Stomach (tissue), 9 donors: ENCODE results near the gene KBTBD8. TPM values are rescaled to one million over a fixed set of nuclear protein-coding genes. Genes with fewer than 3 reads are reported as not detected.

ENCODE experiments used
- DNase-seq, 2 donors: peaks; one replicate each; pipeline versions ENCODE4 v3.0.0 to v3.0.0-alpha.2; 2013 to 2019
- H3K27ac ChIP-seq, 5 donors: fragments of 200-600 bp in 4 of 5; sonication (generic) in 4 of 5; one replicate each; pipeline ENCODE4 v1.5.1; 2013 to 2019; ENCODE audit warnings: mild to moderate bottlenecking in 1 of 5, moderate library complexity in 1 of 5
- H3K27me3 ChIP-seq, 3 donors: fragments of 200-600 bp; sonication (generic); one replicate each; pipeline ENCODE4 v1.5.1; 2017 to 2019; ENCODE audit warnings: mixed run types in 1 of 3
- H3K36me3 ChIP-seq, 4 donors: fragments of 200-600 bp; sonication (generic); 1 replicate in 3 of 4; 2 replicates in 1 of 4; pipeline ENCODE4 v1.5.1; 2016 to 2019
- H3K4me1 ChIP-seq, 4 donors: fragments of 200-600 bp; sonication (generic); one replicate each; pipeline ENCODE4 v1.5.1; 2016 to 2019
- H3K4me3 ChIP-seq, 4 donors: fragments of 200-600 bp; sonication (generic) in 3 of 4; one replicate each; pipeline ENCODE4 v1.5.1; 2016 to 2019; ENCODE audit warnings: mild to moderate bottlenecking in 1 of 4
- H3K9me3 ChIP-seq, 4 donors: fragments of 200-600 bp; sonication (generic); one replicate each; pipeline ENCODE4 v1.5.1; 2016 to 2019
- CTCF ChIP-seq, 7 experiments: fragments of 450-650 bp in 4 of 7; fragments of 200-600 bp in 3 of 7; sonication (generic) in 3 of 7; IDR thresholded peaks; one replicate each; pipeline ENCODE4 v1.5.1; 2016 to 2019; ENCODE audit warnings: antibody characterized with exemption in 7 of 7, control low read depth in 2 of 7, mild to moderate bottlenecking in 1 of 7
- EP300 ChIP-seq: sonication (generic); formaldehyde crosslinking; IDR thresholded peaks from one replicate; pipeline ENCODE4 v1.6.1; 2017; ENCODE audit warnings: antibody characterized with exemption
- POLR2A ChIP-seq, 4 donors: fragments of 450-650 bp; IDR thresholded peaks; one replicate each; pipeline ENCODE4 v1.6.1; 2016; ENCODE audit warnings: antibody characterized with exemption in 4 of 4, control low read depth in 2 of 4, mild to moderate bottlenecking in 1 of 4, moderate library complexity in 1 of 4
- POLR2AphosphoS5 ChIP-seq, 3 donors: sonication (generic); formaldehyde crosslinking; IDR thresholded peaks; one replicate each; pipeline ENCODE4 v1.6.1; 2016; ENCODE audit warnings: antibody characterized with exemption in 3 of 3
- WGBS, 5 donors: extraction: QIAGEN DNeasy Blood & Tissue Kit in 3 of 5; methylation state at CpG; one replicate each; pipeline versions ENCODE4 v1.1.5 to v1.1.7; 2013 to 2018; 5-methylcytosine and 5-hydroxymethylcytosine counted together
- intact Hi-C: fragments of 100-400 bp; cut with DNase I; formaldehyde crosslinking; loops from one replicate; pipeline ENCODE4 v1.15.1; 2023; ENCODE audit warnings: low total_unique reads
- polyA plus RNA-seq, 3 donors: library from polyadenylated mRNA; stranded (reverse); fragments of 200-250 nt; gene quantifications; one replicate each; pipeline ENCODE4 v1.2.3, GENCODE V29; 2013
- total RNA-seq, 5 donors: library from RNA; depleted of rRNA; stranded (reverse); fragments of >200 nt; gene quantifications; one replicate each; pipeline versions ENCODE4 v1.1.0 to v1.2.3, GENCODE V29; 2014 to 2016
- donor health status: healthy with polysubstance abuse.
- donor health status: Bipolar disorder and iron deficiency.
- donor health status: healthy.

The KBTBD8 gene
- total and polyA plus RNA-seq, 8 donors: 0.45 to 2.2 (median 0.67) TPM; not detected in 2

DNA sequence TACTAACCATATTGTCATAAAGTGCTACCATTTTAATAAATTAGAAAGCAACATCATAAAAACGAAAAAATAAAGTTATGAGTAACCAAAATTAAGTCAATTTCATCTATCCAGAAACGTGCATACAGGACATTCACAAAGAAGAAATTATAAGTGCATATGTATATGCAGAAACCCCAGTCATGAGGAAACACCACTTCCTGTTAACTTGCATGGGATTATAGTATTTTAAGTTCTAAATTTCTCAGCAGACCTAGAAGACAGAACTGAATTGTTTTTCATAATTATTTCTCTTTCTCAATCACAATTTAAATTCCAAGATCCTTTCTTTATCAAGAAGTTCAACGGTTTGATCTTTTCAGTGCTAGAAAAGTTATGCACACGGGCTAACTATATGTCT lies 1.4 kb upstream of the KBTBD8 start:
- Histone ChIP-seq H3K4me1 (peaks cover 4 to 18% (median 16%) of the 10 kb centered on the region in 4 donors), H3K4me3 (no peak overlapping the region), H3K27me3 (peaks cover 0 to 18% (median 0%) of the 10 kb centered on the region in 3 donors), H3K9me3 (no peaks in the 10 kb centered on the region), H3K27ac (no peak overlapping the region), H3K36me3 (no peaks in the 10 kb centered on the region)
- 50 to 61% (median 54%) methylated on average over 4 of the region's 4 CpGs for WGBS, 5 donors
- intact Hi-C loops: no loop called here
- DNase-seq: no peak
- TF ChIP-seq POLR2AphosphoS5 (IDR thresholded peaks at IDR 0.05) (no peak), EP300 (no peak), CTCF (IDR thresholded peaks at IDR 0.05) (no peak), POLR2A (IDR thresholded peaks at IDR 0.05) (no peak)

- H3K27ac ChIP-seq: peak overlapping the region in 2 of 5 donors; percentile 63 to 90
- 5 to 9% (median 7%) methylated on average over 18 of the region's 18 CpGs for WGBS, 5 donors
- no peak for DNase-seq
- H3K4me3 ChIP-seq: peak overlapping the region; percentile 85 to 99 (median 93)
- peaks cover 0 to 14% (median 0%) of the 10 kb centered on the region in 3 donors for H3K27me3 ChIP-seq
- no peaks in the 10 kb centered on the region for H3K9me3 ChIP-seq
- H3K4me1 ChIP-seq: peaks cover 4 to 18% (median 16%) of the 10 kb centered on the region in 4 donors
- peak in 1 of 7 experiments; percentile 10 for TF ChIP-seq CTCF (IDR thresholded peaks at IDR 0.05)
- TF ChIP-seq EP300: no peak
- peak in 1 of 3 donors; percentile 73 for TF ChIP-seq POLR2AphosphoS5 (IDR thresholded peaks at IDR 0.05)
- no peaks in the 10 kb centered on the region for H3K36me3 ChIP-seq
- intact Hi-C loops: no loop called here
Measured at GRCh38 chr3:66997560-66998112, 471 bp upstream of the KBTBD8 start.

DNA sequence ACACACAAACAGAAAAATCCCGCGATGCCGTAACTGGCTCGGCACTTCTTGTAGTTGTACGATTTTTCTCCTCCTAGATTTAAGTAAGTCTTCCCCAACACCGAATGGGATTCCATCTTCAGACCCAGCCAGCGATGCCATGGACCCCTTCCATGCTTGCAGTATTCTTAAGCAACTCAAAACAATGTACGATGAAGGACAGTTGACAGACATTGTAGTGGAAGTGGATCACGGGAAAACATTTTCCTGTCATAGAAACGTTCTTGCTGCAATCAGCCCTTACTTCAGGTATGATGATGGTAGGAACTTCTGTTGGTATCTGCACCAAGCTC lies 763 bp downstream of the KBTBD8 start:
- Histone ChIP-seq H3K9me3 (no peaks in the 10 kb centered on the region), H3K36me3 (peaks cover 0 to 9% (median 7%) of the 10 kb centered on the region in 4 donors), H3K27me3 (peaks cover 0 to 8% (median 0%) of the 10 kb centered on the region in 3 donors), H3K4me1 (peaks cover 4 to 18% (median 16%) of the 10 kb centered on the region in 4 donors), H3K27ac (peak overlapping the region; percentile 39 to 90 (median 82)), H3K4me3 (peak overlapping the region; percentile 85 to 99 (median 93))
- TF ChIP-seq POLR2A (IDR thresholded peaks at IDR 0.05) (no peak), POLR2AphosphoS5 (IDR thresholded peaks at IDR 0.05) (no peak), CTCF (IDR thresholded peaks at IDR 0.05) (no peak), EP300 (no peak)
- no peak for DNase-seq
- intact Hi-C loops: no loop called here
- WGBS, 5 donors: 1 to 3% (median 2%) methylated on average over 10 of the region's 10 CpGs

GRCh38 chr3:67000009-67000408 lies 1.9 kb downstream of the KBTBD8 start:
- no peaks in the 10 kb centered on the region for H3K9me3 ChIP-seq
- H3K36me3 ChIP-seq: peaks cover 0 to 13% (median 10%) of the 10 kb centered on the region in 4 donors
- peaks cover 4 to 18% (median 16%) of the 10 kb centered on the region in 4 donors for H3K4me1 ChIP-seq
- TF ChIP-seq POLR2AphosphoS5 (IDR thresholded peaks at IDR 0.05): no peak
- no peak for TF ChIP-seq CTCF (IDR thresholded peaks at IDR 0.05)
- no peak for TF ChIP-seq EP300
- TF ChIP-seq POLR2A (IDR thresholded peaks at IDR 0.05): no peak
- WGBS, 5 donors: 71 to 87% (median 81%) methylated on average over 2 of the region's 2 CpGs
- intact Hi-C loops: no loop called here
- H3K4me3 ChIP-seq: no peak overlapping the region
- DNase-seq: no peak
- peak overlapping the region in 1 of 5 donors; percentile 57 for H3K27ac ChIP-seq
- H3K27me3 ChIP-seq: peaks cover 0 to 6% (median 0%) of the 10 kb centered on the region in 3 donors
